Vagina (tissue), 2 donors: Measurements from ENCODE around the gene ADORA2B. TPM values are rescaled to one million over a fixed set of nuclear protein-coding genes. Genes with fewer than 3 reads are reported as not detected.
A peak's percentile ranks its signal among the peaks of the same experiment; 100 is the strongest.

Source experiments
- DNase-seq, 2 donors: peaks; one replicate each; pipeline ENCODE4 v3.0.0-alpha.2; 2017; ENCODE audit errors: extremely low spot score in 2 of 2
- H3K27ac ChIP-seq: fragments of 200-600 bp; sonication (generic); one replicate; pipeline ENCODE4 v1.5.1; 2019
- H3K27me3 ChIP-seq: fragments of 200-600 bp; sonication (generic); one replicate; pipeline ENCODE4 v1.5.1; 2019
- H3K36me3 ChIP-seq, 2 donors: fragments of 200-600 bp; sonication (generic); one replicate each; pipeline ENCODE4 v1.5.1; 2017 to 2019
- H3K4me1 ChIP-seq: fragments of 200-600 bp; sonication (generic); one replicate; pipeline ENCODE4 v1.5.1; 2019
- H3K4me3 ChIP-seq, 2 donors: fragments of 200-600 bp; sonication (generic); 1 replicate in 1 of 2; 2 replicates in 1 of 2; pipeline ENCODE4 v1.5.1; 2016 to 2019
- H3K9me3 ChIP-seq: fragments of 200-600 bp; sonication (generic); one replicate; pipeline ENCODE4 v1.5.1; 2019
- POLR2A ChIP-seq, 2 donors: fragments of 450-650 bp; IDR thresholded peaks; one replicate each; pipeline ENCODE4 v1.6.1; 2017; ENCODE audit warnings: antibody characterized with exemption in 2 of 2, mild to moderate bottlenecking in 2 of 2, moderate library complexity in 2 of 2
- POLR2AphosphoS5 ChIP-seq, 2 donors: sonication (generic); formaldehyde crosslinking; IDR thresholded peaks; one replicate each; pipeline ENCODE4 v1.9.0; 2017; ENCODE audit warnings: antibody characterized with exemption in 2 of 2, mild to moderate bottlenecking in 2 of 2, low read depth in 1 of 2; ENCODE audit not compliant: insufficient read depth in 1 of 2
- intact Hi-C: fragments of 100-400 bp; cut with DNase I; formaldehyde crosslinking; loops from one replicate; pipeline ENCODE4 v1.15.1; 2023
- total RNA-seq: library from RNA; depleted of rRNA; stranded (reverse); fragments of >200 nt; gene quantifications from one replicate; pipeline ENCODE4 v1.2.3, GENCODE V29; 2016
- TF ChIP-seq, protein P1 (sequence below), 3 experiments: fragments of 450-650 bp in 2 of 3; fragments of 200-600 bp in 1 of 3; sonication (generic) in 1 of 3; IDR thresholded peaks; one replicate each; pipeline ENCODE4 v1.5.1; 2017 to 2019; ENCODE audit warnings: antibody characterized with exemption in 3 of 3, mild to moderate bottlenecking in 2 of 3, moderate library complexity in 2 of 3

ADORA2B gene
- total RNA-seq, 1 donor from 2014 or later = 33.4 TPM

- no peak overlapping the region for H3K4me3 ChIP-seq
- TF ChIP-seq, protein P1, sequence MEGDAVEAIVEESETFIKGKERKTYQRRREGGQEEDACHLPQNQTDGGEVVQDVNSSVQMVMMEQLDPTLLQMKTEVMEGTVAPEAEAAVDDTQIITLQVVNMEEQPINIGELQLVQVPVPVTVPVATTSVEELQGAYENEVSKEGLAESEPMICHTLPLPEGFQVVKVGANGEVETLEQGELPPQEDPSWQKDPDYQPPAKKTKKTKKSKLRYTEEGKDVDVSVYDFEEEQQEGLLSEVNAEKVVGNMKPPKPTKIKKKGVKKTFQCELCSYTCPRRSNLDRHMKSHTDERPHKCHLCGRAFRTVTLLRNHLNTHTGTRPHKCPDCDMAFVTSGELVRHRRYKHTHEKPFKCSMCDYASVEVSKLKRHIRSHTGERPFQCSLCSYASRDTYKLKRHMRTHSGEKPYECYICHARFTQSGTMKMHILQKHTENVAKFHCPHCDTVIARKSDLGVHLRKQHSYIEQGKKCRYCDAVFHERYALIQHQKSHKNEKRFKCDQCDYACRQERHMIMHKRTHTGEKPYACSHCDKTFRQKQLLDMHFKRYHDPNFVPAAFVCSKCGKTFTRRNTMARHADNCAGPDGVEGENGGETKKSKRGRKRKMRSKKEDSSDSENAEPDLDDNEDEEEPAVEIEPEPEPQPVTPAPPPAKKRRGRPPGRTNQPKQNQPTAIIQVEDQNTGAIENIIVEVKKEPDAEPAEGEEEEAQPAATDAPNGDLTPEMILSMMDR (IDR thresholded peaks at IDR 0.05) = no peak
- no peak for TF ChIP-seq POLR2A (IDR thresholded peaks at IDR 0.05)
- TF ChIP-seq POLR2AphosphoS5 (IDR thresholded peaks at IDR 0.05; ENCODE audit: insufficient read depth in 1 of 2, low read depth in 1 of 2) = no peak
- H3K36me3 ChIP-seq = no peaks in the 10 kb centered on the region
- intact Hi-C loops = no loop called here
- DNase-seq = no peak
- H3K27ac ChIP-seq = no peak overlapping the region
- no peaks in the 10 kb centered on the region for H3K27me3 ChIP-seq
- peaks cover 13% of the 10 kb centered on the region for H3K4me1 ChIP-seq
- no peaks in the 10 kb centered on the region for H3K9me3 ChIP-seq
Measured at GRCh38 chr17:15921640-15922039, 23.3 kb upstream of the ADORA2B start.

- no peak overlapping the region for H3K27ac ChIP-seq
- no peak for TF ChIP-seq POLR2AphosphoS5 (IDR thresholded peaks at IDR 0.05; ENCODE audit: insufficient read depth in 1 of 2, low read depth in 1 of 2)
- TF ChIP-seq POLR2A (IDR thresholded peaks at IDR 0.05) = no peak
- TF ChIP-seq, protein P1 (IDR thresholded peaks at IDR 0.05) = no peak
- H3K4me1 ChIP-seq = peaks cover 6% of the 10 kb centered on the region
- DNase-seq = no peak
- intact Hi-C loops = no loop called here
- H3K4me3 ChIP-seq = no peak overlapping the region
- H3K27me3 ChIP-seq = no peaks in the 10 kb centered on the region
- H3K9me3 ChIP-seq = no peaks in the 10 kb centered on the region
- H3K36me3 ChIP-seq = no peaks in the 10 kb centered on the region
Measured at GRCh38 chr17:15922586-15922985, 22.3 kb upstream of the ADORA2B start.

GRCh38 chr17:15926039-15926740 lies 18.7 kb upstream of the ADORA2B start:
- H3K27ac ChIP-seq = no peak overlapping the region
- no peak for DNase-seq
- H3K36me3 ChIP-seq = no peaks in the 10 kb centered on the region
- intact Hi-C loops = no loop called here
- no peaks in the 10 kb centered on the region for H3K27me3 ChIP-seq
- no peaks in the 10 kb centered on the region for H3K9me3 ChIP-seq
- H3K4me3 ChIP-seq = no peak overlapping the region
- H3K4me1 ChIP-seq = no peaks in the 10 kb centered on the region
- TF ChIP-seq, protein P1 (IDR thresholded peaks at IDR 0.05) = no peak
- TF ChIP-seq POLR2AphosphoS5 (IDR thresholded peaks at IDR 0.05; ENCODE audit: insufficient read depth in 1 of 2, low read depth in 1 of 2) (no peak), POLR2A (IDR thresholded peaks at IDR 0.05) (no peak)

- intact Hi-C loops = no loop called here
- H3K27ac ChIP-seq = no peak overlapping the region
- no peaks in the 10 kb centered on the region for H3K9me3 ChIP-seq
- peak in 1 of 2 donors; percentile 69 for DNase-seq
- TF ChIP-seq, protein P1 (IDR thresholded peaks at IDR 0.05) = no peak
- TF ChIP-seq POLR2A (IDR thresholded peaks at IDR 0.05) (no peak), POLR2AphosphoS5 (IDR thresholded peaks at IDR 0.05; ENCODE audit: insufficient read depth in 1 of 2, low read depth in 1 of 2) (no peak)
- no peak overlapping the region for H3K4me3 ChIP-seq
- no peaks in the 10 kb centered on the region for H3K27me3 ChIP-seq
- no peaks in the 10 kb centered on the region for H3K36me3 ChIP-seq
- no peaks in the 10 kb centered on the region for H3K4me1 ChIP-seq
Measured at GRCh38 chr17:15928286-15928785, 16.6 kb upstream of the ADORA2B start.

DNA sequence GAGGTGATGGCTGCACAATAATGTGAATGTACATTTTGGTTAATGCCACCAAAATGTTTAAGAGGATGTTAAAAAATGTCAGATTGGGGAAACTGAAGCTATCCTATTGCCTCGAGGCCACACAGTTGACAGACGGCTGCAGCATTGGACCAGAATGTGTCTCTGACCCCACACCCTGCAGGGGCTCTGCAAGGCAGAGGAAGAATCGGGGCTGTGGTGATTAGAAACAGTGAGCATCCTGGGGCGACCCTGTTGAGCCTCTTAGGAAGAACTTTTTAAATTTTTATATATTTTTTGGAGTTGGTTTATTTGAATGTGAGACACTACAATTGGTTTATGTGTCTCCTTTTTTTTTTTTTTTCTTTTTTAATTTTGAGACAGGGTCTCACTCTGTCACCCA lies 15.0 kb upstream of the ADORA2B start:
- TF ChIP-seq POLR2A (IDR thresholded peaks at IDR 0.05) (no peak), POLR2AphosphoS5 (IDR thresholded peaks at IDR 0.05; ENCODE audit: insufficient read depth in 1 of 2, low read depth in 1 of 2) (no peak)
- TF ChIP-seq, protein P1 (IDR thresholded peaks at IDR 0.05) = no peak
- no peak for DNase-seq
- no peaks in the 10 kb centered on the region for H3K4me1 ChIP-seq
- no peaks in the 10 kb centered on the region for H3K9me3 ChIP-seq
- H3K27me3 ChIP-seq = no peaks in the 10 kb centered on the region
- H3K36me3 ChIP-seq = no peaks in the 10 kb centered on the region
- no peak overlapping the region for H3K27ac ChIP-seq
- no peak overlapping the region for H3K4me3 ChIP-seq
- intact Hi-C loops = no loop called here
